ENCODE measurements around the gene C3orf49.

The C3orf49 gene

DNA sequence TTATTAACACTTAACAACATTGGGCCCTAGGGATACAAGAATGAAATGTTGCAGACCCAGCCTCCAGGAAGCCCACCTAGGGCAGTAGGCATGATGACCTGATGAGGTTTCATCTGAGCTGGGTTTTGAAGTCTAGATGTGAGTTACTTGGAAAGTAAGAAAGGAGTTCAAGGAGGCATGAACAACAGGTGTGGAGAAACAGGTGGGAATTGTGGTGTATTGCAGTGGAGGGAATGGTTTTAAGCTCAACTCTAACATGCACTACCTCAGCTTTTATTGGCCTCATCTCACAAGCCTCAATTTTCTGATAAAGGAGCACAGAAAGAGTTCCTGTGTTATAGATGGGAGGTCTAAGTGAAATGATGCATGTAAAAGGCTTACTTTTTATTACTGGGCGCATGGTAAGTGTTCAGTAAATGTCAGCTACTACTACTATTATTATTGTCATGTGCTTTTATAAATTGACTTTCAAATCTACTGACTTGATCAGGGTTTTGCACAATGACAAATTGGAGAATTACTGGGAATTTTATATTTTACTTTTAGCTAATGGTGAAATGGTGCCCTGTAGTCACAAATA, 73.8 kb downstream of the C3orf49 start:
- no peak for DNase-seq

DNA sequence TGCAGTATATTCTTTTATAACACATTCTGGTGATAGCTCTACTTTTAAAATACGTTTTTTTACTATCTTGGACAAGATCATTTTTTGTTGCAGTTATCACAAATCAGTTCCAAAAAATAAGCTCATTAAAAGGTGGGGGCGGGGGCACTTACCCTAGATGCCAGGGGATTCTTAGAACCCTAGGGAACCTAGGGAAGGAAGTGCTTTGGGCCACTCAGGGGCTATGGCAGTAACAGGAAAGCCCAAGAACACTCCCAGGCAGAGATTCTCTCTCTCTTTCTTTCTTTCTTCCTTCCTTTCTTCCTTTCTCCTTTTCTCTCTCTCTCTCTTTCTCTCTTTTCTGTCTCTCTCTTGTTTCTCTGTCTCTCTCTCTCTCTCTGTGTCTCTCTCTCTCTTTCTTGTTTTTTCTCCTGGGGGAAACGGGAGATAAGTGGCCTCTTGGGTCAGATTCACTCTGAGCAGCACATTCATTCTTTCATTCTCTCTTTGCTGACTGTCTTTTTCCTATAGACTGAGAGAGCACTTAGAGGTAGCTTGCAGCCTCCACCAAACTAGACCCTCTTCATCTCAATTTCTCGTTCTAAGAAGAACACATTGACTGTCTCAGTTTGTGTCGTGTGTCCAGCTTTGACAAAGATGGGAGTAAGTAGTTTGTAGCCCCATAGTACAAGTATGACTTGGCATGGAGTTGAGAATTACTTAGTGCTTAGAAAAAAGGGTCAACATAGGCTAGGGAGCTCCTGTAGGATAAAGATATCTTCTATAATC, 76.5 kb downstream of the C3orf49 start:
- DNase-seq, result no peak

DNA sequence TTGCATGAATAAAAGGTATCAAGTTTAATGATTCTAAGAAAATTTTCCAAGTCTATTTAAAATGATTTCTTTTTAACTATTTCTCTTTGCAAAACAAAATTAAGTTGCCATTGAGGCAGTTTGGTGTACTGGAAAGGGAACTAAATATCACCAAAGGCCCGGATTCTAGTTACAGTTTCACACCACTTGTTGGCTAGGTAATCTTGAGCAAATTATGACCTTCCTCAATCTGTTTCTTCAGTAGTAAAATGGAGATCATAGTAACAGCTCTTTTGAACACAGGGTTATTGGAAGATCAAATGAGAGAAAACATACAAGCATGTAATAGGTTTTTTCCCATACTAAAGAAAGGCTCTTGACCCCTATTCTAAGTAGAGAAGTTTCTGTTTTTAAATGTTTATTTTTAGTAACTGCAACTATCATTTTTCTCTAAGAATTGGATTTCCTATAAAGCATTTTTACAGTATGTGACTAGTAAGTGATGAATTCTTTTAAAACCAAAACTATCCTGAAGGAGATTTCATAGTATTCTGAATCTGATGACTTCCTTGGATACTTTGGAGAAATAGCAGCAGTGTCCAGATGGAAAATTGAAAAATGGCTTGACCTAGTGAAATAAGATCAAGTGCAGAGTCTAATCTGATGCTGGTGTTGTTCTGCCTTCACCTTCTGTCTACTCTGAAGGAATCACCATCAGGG, 77.4 kb downstream of the C3orf49 start:
- no peak for DNase-seq

Data from activated CD8-positive, alpha-beta memory T cell treated with anti-CD3 and anti-CD28 coated beads for 24 hours (primary cell).